Fibroblast of skin of abdomen (primary cell): Measurements from ENCODE around the gene ATP6V1B1. TPM values are rescaled to one million over a fixed set of nuclear protein-coding genes. Genes with fewer than 3 reads are reported as not detected.

Source experiments
- DNase-seq: peaks from one replicate; pipeline ENCODE4 v3.0.0-alpha.2; 2013
- polyA plus RNA-seq, 2 experiments: library from polyadenylated mRNA; unstranded; fragments of 120-200 nt; gene quantifications; one replicate each; pipeline ENCODE4 v1.2.1, GENCODE V29; 2013; ENCODE audit not compliant: insufficient read length in 2 of 2

Gene ATP6V1B1
- 0.37 TPM for polyA plus RNA-seq (2013, experiment 1 of 2; ENCODE audit: insufficient read length)
- 1.0 TPM for polyA plus RNA-seq (2013, experiment 2 of 2; ENCODE audit: insufficient read length)

- no peak for DNase-seq
Measured at GRCh38 chr2:70935468-70936164, at the start of gene ATP6V1B1. TSS of gene ATP6V1B1 (plus strand) at chr2:70935900. CDS start at chr2:70935955, 55 bp downstream.

GRCh38 chr2:70886541-70886987 is 49.1 kb upstream of the ATP6V1B1 start:
- no peak for DNase-seq

GRCh38 chr2:70887208-70887549 is 48.5 kb upstream of the ATP6V1B1 start:
- DNase-seq: no peak

- no peak for DNase-seq
Measured at GRCh38 chr2:70887550-70888246, 48.0 kb upstream of the ATP6V1B1 start.

GRCh38 chr2:70888366-70888922 is 47.3 kb upstream of the ATP6V1B1 start:
- DNase-seq: no peak

GRCh38 chr2:70888923-70889715 is 46.6 kb upstream of the ATP6V1B1 start:
- DNase-seq: no peak

- DNase-seq: no peak
Measured at GRCh38 chr2:70889716-70890037, 46.0 kb upstream of the ATP6V1B1 start.

GRCh38 chr2:70890469-70891065 is 45.1 kb upstream of the ATP6V1B1 start:
- DNase-seq: no peak

GRCh38 chr2:70891572-70892357 is 43.9 kb upstream of the ATP6V1B1 start:
- DNase-seq: no peak

GRCh38 chr2:70892750-70893149 is 43.0 kb upstream of the ATP6V1B1 start:
- no peak for DNase-seq

- DNase-seq: no peak
Measured at GRCh38 chr2:70893186-70893585, 42.5 kb upstream of the ATP6V1B1 start.

- DNase-seq: no peak
Measured at GRCh38 chr2:70894765-70895164, 40.9 kb upstream of the ATP6V1B1 start.

- no peak for DNase-seq
Measured at GRCh38 chr2:70895249-70895648, 40.5 kb upstream of the ATP6V1B1 start.

- DNase-seq: no peak
Measured at GRCh38 chr2:70895998-70896764, 39.5 kb upstream of the ATP6V1B1 start.

- DNase-seq: no peak
Measured at GRCh38 chr2:70896765-70897202, 38.9 kb upstream of the ATP6V1B1 start.

- no peak for DNase-seq
Measured at GRCh38 chr2:70897203-70897976, 38.3 kb upstream of the ATP6V1B1 start.

- DNase-seq: no peak
Measured at GRCh38 chr2:70897977-70898226, 37.8 kb upstream of the ATP6V1B1 start.

- DNase-seq: no peak
Measured at GRCh38 chr2:70898363-70899240, 37.1 kb upstream of the ATP6V1B1 start.
